ENCODE results near the gene ETNK2. TPM values are rescaled to one million over a fixed set of nuclear protein-coding genes. Genes with fewer than 3 reads are reported as not detected.

The ETNK2 gene
- total RNA-seq, 1 donor from 2014 or later = 10.0 TPM

- H3K27ac Mint-ChIP-seq = no peak overlapping the region
- H3K36me3 Mint-ChIP-seq = peaks cover 10% of the 10 kb centered on the region
- H3K27me3 Mint-ChIP-seq = no peaks in the 10 kb centered on the region
Measured at GRCh38 chr1:204143276-204144041, 8.4 kb downstream of the ETNK2 start.

GRCh38 chr1:204142032-204142974, 9.5 kb downstream of the ETNK2 start:
- H3K36me3 Mint-ChIP-seq = peaks cover 10% of the 10 kb centered on the region
- H3K4me3 Mint-ChIP-seq = no peak overlapping the region
- no peaks in the 10 kb centered on the region for H3K9me3 Mint-ChIP-seq

More at GRCh38 chr1:204143276-204144041, 8.4 kb downstream of the ETNK2 start:
- no peak for TF ChIP-seq CTCF (conservative IDR thresholded peaks at IDR 0.05)
- Mint-ChIP-seq H3K4me3 (no peak overlapping the region), H3K9me3 (no peaks in the 10 kb centered on the region), H3K4me1 (ENCODE audit: unreplicated experiment) (no peaks in the 10 kb centered on the region)
- no peak for DNase-seq (ENCODE audit: extremely low spot score, unreplicated experiment)

GRCh38 chr1:204141131-204141530, 10.7 kb downstream of the ETNK2 start:
- no peak for TF ChIP-seq CTCF (conservative IDR thresholded peaks at IDR 0.05)
- H3K9me3 Mint-ChIP-seq = no peaks in the 10 kb centered on the region

More at GRCh38 chr1:204142032-204142974, 9.5 kb downstream of the ETNK2 start:
- Mint-ChIP-seq H3K27me3 (no peaks in the 10 kb centered on the region), H3K27ac (no peak overlapping the region), H3K4me1 (ENCODE audit: unreplicated experiment) (no peaks in the 10 kb centered on the region)
- no peak for DNase-seq (ENCODE audit: extremely low spot score, unreplicated experiment)
- no peak for TF ChIP-seq CTCF (conservative IDR thresholded peaks at IDR 0.05)

GRCh38 chr1:204139952-204140351, 11.9 kb downstream of the ETNK2 start:
- TF ChIP-seq CTCF (conservative IDR thresholded peaks at IDR 0.05) = no peak
- DNase-seq (ENCODE audit: extremely low spot score, unreplicated experiment) = no peak
- no peaks in the 10 kb centered on the region for H3K27me3 Mint-ChIP-seq
- no peak overlapping the region for H3K4me3 Mint-ChIP-seq
- H3K36me3 Mint-ChIP-seq = peaks cover 10% of the 10 kb centered on the region
- H3K27ac Mint-ChIP-seq = no peak overlapping the region
- no peaks in the 10 kb centered on the region for H3K4me1 Mint-ChIP-seq (ENCODE audit: unreplicated experiment)
- no peaks in the 10 kb centered on the region for H3K9me3 Mint-ChIP-seq

More at GRCh38 chr1:204141131-204141530, 10.7 kb downstream of the ETNK2 start:
- no peak overlapping the region for H3K4me3 Mint-ChIP-seq
- no peak overlapping the region for H3K27ac Mint-ChIP-seq
- H3K4me1 Mint-ChIP-seq (ENCODE audit: unreplicated experiment) = no peaks in the 10 kb centered on the region
- no peaks in the 10 kb centered on the region for H3K27me3 Mint-ChIP-seq
- DNase-seq (ENCODE audit: extremely low spot score, unreplicated experiment) = no peak
- peaks cover 10% of the 10 kb centered on the region for H3K36me3 Mint-ChIP-seq

GRCh38 chr1:204139088-204139487, 12.8 kb downstream of the ETNK2 start:
- no peak overlapping the region for H3K27ac Mint-ChIP-seq
- no peak for TF ChIP-seq CTCF (conservative IDR thresholded peaks at IDR 0.05)
- H3K4me3 Mint-ChIP-seq = no peak overlapping the region
- no peaks in the 10 kb centered on the region for H3K4me1 Mint-ChIP-seq (ENCODE audit: unreplicated experiment)
- no peaks in the 10 kb centered on the region for H3K27me3 Mint-ChIP-seq
- DNase-seq (ENCODE audit: extremely low spot score, unreplicated experiment) = no peak
- peaks cover 5% of the 10 kb centered on the region for H3K36me3 Mint-ChIP-seq
- H3K9me3 Mint-ChIP-seq = no peaks in the 10 kb centered on the region
